ENCODE results near the gene ATP5F1B.
"Not testable (repeated sequence)": the region's sequence is repeated elsewhere in the genome, so short reads cannot be mapped to it uniquely, and the experiment has no call there.

ATP5F1B gene

DNA sequence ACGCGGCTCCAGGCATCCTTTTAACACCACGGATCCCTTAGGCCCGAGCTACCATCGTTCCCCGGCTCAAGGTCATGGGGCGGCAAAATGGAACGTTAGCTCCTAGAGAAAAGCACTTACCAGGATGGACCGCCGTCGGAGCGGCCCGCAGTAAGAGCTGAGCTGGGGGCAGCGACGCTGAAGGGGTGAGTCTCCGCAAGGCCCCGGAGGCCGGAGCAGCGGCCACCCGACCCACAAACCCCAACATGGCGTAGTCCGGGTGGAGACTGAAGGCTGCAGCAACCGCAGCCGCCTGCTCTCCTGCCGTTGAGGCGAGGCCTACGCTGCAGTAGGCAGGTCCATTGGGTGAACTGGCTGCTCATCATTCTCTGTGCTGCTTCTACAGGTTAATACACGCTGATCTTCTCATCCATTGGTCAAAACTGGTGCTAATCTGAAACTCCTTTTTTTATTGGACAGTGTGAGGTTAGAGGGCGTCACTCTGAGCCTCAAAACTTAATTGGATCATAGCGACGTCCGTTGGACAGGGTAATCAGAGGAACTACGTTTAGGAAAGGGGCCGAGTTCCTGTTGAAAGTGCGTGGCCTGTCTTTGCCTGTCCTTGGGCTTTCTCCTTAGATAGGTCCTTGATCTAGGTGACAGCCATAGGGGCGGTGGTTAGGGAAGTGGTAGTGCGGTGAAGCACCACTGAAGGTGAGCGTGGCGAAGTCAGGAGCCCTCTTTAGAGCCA is at the start of gene ATP5F1B:
TSS of gene ATP5F1B (minus strand) at position 268 of the 730 bp plus-strand sequence. CDS start at position 247, 21 bp downstream.
- DNase-seq = peak; percentile 96 to 97

DNA sequence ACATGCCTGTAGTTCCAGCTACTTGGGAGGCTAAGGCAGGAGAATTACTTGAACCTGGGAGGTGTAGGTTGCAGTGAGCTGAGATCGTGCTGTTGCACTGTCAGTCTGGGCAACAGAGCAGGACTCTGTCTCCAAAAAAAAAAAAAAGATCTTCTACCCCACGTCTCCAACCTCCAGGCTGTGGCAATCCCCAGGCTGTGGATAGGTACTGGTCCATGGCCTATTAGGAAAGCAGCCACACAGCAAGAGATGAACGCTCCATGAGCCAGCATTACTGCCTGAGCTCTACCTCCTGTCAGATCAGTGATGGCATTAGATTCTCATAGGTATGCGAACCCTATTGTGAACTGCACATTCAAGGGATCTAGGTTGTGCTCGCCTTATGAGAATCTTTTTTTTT is 48.4 kb upstream of the ATP5F1B start:
- DNase-seq = no peak

DNA sequence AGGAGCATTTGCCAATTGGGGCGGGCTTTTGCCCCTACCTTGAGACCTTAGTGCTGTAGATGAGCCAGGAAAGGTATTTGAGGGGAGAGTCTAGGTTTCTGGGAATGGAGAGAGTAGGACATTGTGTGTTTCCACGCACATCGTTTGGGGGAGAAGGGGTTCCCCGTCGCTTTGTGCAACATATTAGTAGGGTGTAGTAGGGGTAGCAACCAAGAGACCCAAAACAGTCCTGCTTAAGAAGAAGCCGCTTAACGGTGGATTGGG is 43.0 kb upstream of the ATP5F1B start:
- no peak for DNase-seq

DNA sequence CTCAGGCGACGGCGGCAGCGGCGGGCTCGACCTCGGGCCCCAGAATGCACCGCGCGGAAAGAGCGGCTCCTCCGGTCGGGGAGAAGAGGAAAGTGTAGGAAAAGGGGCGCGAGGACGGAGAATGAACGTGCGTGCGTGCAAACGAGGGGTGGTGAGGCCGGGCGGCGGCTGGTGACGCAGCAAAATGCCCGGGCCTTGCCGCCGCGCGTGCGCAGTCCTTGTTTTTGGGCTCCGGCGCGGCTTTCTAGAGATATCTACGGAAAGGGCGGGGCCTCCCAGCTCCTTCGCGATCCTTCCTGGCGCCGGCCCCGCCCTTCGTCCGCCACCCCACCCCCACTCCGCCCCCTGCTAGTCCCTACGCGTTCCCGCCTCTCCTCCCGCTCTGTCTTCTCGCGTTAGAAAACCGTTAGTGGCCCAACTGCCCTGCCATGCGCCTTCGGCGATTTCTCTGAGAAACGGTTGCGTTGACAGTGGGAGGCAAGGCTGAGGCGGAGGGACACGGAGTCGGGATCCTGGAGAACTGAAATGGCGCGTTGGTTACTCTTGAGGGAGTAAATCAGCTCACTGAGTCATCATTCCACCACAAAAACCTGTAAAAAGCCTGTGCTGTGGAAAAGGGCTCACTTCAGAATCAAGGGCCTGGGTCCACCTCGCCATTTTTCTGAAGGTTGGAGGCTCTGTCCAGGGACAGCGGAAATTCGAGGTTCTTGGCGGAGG is 42.5 kb upstream of the ATP5F1B start, which contains the start of gene PTGES3:
TSS of gene PTGES3 (minus strand) at position 156 of the 717 bp plus-strand sequence. CDS start 285 bp downstream, outside the sequence.
- DNase-seq = peak; percentile 98 to 99

DNA sequence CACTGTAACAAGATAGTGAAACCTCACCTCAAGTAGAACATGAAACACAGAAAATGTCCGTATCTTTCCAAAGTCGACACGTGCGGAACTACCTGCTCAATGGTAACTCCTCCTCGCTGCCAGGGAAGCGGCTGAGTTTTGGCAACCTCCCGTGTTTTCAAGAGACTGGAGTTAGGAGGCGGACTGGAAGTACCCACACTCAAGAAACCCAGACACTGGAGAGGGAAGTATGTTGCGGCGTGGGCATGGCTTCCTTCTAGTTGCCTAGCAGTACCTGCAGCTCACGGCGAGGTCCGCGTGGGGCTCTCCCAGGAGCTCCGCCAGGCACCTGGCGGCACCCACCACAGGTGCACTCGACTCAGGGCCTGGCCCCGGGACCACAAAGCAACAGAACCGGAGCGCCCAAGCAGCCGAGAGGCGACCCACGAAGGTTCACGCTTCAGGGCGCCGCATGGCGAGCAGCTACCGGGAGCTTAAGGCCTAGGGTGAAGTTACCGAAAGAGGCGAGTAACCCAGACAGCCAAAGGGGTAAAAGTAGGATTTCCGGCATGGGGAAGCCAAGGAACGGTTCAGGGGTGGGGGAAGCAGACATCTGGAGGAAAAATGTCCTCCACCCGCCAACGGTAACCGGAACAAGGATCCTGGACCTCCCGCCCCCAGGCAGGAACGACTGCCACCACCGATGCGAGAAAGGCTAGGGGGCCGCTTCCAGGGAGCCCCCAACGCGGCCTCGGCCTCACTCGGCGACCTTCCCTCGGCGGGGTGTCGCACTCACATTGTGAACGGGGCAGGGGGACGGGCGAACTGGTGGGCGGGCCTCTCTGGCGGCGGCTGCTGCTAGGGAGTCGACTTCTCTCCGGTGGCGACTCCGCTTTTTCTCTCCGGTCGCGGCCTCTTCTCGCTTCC is 41.7 kb upstream of the ATP5F1B start:
- DNase-seq = peak; percentile 10 to 77

DNA sequence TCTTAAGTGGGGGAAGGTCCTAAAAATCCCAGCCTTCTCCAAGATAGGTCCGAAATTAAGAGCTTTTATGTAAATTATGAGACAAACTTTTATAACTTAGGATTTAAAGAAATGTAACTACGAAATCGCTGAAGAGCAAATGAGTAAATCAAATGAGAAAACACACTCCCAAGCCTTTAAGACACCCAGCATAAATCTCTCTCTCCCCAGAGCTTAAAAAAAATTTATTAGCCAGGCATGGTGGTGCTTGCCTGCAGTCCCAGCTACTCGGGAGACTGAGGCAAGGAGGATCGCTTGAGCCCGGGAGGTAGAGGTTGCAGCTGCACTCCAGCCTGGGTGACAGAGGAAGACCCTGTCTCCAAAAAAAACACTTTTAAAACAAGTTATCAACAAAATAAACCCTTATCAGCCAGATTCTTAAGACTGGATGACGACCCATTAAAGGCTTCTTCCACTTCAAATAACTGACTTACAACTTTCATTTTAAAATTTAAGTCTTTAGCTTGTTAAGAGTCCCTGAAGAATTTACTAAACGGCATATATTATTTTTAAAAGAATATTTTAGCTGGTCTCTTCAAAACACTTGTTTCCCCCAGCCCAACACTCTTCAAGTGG is 39.1 kb upstream of the ATP5F1B start:
- DNase-seq = no peak

DNA sequence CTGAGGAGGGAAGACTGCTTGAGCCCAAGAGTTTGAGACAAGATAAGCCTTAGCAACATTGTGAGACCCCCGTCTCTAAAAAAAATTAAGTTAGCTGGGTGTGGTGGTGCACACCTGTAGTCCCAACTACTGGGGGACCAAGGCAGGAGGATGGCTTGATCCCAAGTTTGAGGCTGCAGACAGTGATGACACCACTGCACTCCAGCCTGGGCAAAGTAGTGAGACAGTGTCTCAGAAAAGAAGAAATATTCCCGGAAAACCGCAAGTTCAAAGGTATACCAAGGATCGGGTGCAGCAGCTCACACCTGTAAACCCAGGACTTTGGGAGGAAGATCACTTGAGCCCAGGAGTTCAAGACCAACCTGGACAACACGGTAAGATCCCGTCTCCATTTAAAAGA is 36.5 kb upstream of the ATP5F1B start:
- no peak for DNase-seq

DNA sequence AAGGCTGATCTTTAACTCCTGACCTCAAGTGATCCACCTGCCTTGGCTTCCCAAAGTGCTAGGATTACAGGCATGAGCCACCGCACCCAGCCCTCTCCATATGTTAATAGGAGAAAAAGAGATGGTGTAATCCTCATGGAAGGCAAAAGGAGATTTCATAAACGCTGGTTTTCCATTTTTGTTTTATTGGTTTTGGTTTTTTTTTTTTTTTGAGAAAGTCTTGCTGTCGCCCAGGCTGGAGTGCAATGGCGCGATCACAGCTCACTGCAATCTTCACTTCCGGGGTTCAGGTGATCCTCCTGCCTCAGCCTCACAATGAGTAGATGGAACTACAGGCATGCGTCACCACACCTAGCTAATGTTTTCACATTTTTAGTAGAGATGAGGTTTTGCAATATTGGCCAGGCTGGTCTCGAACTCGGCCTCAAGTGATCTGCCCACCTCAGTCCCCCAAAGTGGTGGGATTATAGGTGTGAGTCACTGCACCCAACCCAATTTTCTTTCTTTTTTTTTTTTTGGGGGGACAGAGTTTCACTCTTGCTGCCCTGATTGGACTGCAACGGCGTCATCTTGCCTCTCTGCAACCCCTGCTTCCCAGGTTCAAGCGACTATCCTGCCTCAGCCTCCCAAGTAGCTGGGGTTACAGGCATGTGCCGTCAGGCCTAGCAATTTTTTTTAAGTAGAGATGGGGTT is 34.2 kb upstream of the ATP5F1B start:
- no peak for DNase-seq

DNA sequence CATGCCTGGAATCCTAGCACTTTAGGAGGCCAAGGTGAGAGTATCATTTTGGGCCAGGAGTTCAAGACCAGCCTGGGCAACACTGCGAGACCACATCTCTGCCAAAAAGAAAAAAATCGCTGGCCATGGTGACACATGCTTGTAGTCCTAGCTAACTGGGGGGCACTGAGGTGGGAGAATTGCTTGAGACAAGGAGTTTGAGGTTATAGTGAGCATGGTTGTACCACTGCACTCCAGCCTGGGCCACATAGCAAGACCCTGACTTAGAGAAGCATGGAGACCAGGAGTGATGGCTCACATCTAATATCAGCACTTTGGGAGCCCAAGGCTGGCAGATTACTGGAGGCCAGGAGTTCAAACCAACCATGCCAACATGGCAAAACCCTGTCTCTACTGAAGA is 33.1 kb upstream of the ATP5F1B start:
- DNase-seq = no peak

DNA sequence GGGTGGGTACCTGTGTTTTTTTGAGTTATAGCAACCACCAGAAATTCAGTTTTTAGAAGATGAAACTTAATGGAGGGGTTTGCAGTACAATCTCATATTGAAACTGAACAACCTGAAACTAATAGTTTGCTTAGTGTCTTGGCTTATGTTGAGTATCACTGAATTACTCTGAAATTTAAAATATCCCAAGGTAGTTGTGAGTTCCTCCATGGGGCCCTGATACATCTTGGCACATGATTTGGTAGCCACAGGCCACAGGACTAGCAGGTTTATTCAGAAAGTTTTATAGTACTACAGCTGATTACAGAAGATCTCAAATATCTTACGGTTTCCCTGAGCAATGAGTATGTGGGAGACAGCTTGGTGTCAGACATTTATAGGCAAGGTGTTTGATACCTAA is 31.9 kb upstream of the ATP5F1B start:
- DNase-seq = no peak

DNA sequence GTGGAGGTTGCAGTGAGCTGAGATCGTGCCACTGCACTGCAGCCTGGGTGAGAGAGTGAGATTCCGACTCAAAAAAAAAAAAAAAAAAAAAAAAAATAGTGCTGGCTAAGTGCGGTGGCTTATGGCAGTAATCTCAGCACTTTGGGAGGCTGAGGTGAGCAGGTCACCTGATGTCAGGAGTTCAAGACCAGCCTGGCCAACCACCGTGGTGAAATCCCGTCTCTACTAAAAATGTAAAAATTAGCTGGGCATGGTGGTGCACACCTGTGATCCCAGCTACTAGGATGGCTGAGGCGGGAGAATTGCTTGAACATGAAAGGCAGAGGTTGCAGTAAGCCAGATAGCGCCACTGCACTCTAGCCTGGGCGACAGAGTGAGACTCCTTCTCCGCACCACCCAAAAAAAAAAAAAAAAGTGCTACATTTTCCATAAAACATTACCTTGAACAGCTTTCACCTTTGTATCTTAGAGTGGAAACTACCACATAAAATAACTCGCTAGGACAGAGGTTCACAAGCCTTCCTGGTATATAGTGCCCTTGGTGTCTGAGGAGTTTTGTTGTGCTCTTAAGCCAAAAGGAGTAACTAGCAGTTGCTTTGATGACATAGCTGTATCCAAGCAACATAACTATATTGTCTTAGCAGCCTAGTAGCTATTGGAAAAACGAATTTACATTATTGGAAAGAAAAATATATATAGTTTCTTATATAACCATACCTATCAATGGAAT is 31.2 kb upstream of the ATP5F1B start:
- no peak for DNase-seq

DNA sequence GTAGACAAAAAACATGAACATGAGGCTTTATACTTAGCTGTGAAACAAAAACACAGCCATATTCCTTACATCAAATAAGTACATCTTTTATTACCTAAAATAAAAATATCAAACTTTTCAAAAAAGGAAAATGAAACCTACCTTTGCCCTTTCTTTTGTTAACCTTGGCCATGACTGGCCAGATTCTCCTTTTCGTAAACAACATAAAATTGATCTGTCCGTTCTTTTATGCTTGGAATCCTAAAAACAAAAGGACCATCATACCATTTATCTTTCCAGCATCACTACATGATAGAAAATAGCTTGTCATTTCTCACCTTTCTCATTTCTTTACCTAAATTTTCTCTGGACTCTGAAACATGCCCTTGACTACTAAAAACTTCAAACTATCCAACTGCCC is 25.8 kb upstream of the ATP5F1B start:
- DNase-seq = no peak

DNA sequence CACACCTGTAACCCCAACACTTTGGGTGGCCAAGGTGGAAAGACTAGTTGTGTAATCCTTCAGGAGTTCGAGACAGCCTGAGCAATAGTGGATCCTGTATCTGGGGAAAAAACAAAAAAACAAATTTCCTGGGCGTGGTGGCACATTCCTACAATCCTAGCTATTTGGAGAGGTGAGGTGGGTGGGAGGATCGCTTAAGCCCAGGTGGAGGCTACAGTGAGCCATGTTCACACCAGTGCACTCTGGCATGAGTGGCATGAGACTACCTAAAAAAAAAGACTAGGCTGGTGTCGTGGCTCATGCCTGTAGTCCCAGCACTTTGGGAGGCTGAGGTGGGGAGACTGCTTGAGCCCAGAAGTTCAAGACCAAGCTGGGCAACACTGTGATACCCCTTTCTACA is 25.1 kb upstream of the ATP5F1B start:
- DNase-seq = no peak

DNA sequence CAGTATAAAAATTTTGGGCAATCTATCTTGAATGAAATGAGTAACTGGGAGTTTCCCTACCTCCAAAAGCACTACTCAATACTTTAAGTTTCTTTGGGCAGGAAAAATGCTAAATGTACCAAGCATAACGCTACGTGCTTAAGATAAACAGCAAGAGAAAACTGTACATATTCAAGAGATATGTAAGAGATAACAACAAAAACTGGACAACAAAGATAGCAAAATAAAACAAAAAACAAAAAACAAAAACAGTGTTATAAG is 22.3 kb upstream of the ATP5F1B start:
- DNase-seq = no peak

DNA sequence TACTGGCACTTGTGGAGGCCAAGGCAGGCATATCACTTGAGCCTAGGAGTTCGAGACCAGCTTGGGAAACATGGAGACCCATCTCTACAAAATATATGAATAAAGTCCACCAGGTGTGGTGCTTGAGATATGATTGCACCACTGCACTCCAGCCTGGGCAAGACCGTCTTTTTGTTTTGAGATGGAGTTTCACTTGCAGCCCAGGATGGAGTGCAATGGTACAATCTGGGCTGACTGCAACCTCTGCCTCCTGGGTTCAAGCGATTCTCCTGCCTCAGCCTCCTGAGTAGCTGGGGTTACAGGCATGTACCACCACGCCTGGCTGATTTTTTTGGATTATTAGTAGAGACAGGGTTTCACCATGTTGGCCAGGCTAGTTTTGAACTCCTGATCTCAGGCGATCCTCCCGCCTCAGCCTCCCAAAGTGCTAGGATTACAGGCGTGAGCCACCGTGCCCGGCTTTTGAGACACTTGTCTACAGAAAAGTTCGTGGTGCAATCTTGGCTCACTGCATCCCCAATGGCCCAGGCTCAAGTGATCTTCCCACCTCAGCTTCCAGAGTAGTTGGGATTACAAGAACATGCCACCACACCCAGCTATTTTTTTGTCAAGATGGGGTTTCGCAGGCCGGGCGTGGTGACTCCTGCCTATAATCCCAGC is 16.3 kb upstream of the ATP5F1B start:
- no peak for DNase-seq

DNA sequence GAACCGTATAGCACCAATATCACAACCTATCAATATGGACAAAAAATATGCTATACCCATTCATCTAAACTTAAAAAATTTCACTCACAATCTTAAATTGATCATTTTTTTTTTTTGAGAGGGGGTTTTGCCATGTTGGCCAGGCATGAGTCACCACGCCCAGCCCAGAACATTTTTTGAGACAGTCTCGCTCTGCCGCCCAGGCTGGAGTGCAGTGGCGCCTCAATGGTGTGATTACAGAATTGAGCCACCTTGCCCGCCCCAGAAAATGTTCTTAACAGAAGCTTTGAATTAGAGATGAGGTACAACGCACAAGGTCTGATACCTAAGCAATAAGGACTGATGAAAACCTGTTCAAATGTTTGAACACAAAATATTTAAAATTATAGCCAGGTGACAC is 15.8 kb upstream of the ATP5F1B start:
- DNase-seq = no peak

DNA sequence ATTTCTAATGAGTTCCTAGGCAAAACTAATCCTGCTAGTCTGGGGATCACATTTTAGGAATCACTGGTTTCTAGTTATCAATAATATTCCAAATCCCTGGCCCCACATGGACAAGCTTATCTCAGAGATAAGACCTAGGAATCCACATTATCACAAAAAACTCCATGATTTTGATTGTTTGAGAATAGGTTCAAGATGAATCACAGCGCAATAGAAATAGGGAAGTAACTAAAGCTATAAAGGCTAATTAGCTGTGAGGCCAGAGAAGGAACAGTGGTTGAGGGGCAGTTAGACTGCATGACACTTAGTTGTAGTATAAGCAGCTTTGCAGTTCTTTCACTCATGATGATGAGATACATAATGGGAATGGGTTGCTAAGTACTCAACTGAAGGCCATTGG is 13.1 kb upstream of the ATP5F1B start:
- no peak for DNase-seq

DNA sequence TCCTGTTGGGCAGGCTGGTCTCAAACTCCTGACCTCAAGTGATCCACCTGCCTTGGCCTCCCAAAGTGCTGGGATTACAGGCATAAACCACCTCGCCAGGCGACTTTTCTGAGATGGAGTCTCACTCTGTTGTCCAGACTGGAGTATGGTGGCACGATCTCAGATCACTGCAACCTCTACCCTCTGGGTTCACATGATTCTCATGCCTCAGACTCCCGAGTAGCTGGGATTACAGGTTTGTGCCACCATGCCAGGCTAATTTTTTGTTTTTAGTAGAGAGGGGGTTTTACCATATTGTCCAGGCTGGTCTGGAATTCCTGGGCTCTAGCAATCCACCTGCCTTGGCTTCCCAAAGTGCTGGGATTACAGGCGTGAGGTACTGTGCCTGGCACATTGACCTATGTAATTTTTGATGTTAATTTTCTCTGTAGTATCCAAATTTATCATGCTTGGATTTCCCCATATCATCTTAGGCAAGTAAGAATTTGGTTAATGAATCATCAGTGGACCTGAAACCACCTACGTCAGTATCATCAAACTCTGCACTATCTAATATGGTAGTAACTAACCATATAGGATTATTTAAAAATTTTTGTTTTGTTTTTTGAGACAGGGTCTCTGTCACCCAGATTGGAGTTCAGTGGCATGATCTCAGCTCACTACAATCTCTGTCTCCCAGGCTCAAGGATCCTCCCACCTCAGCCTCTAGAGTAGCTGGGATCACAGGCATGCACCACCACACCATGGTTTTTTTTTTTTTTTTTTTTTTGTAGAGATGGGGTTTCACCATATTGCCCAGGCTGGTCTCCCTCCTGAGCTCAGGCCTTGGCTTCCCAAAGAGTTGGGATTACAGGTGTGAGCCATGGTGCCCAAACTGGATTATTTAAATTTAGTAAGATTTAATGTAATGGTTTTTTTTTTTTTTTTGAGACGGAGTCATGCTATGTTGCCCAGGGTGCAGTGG is 11.9 kb upstream of the ATP5F1B start:
- DNase-seq = no peak

DNA sequence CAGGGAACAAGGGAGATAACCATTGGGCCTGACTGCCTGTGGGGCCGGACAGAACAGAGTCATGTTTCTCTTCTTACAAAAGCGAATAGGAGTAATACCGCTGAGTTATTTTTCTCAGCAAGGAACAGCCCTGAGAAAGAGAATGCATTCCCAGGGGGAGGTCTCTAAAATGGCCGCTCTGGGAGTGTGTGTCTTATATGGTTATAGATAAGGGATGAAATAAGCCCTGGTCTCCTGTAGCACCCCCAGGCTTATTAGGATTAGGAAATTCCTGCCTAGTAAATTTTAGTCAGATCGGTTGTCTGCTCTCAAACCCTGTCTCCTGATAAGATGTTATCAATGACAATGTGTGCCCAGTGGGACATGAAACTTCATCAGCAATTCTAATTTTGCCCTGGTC is 8.0 kb upstream of the ATP5F1B start:
- DNase-seq = not testable (repeated sequence)

DNA sequence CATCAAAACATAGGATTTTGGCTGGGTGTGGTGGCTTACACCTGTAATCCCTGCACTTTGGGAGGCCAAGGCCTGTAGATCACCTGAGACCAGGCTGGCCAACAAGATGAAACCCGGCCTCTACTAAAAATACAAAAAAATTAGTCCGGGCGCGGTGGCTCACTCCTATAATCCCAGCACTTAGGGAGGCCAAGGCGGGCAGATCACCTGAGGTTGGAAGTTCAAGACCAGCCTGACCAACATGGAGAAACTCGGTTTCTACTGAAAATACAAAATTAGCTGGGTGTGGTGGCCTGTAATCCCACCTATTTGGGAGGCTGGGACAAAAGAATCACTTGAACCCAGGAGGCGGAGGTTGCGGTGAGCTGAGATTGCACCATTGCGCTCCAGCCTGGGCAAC is 2.2 kb upstream of the ATP5F1B start:
- not testable (repeated sequence) for DNase-seq
